A549 (cell line): ENCODE data around the gene GPANK1. TPM values are rescaled to one million over a fixed set of nuclear protein-coding genes. Genes with fewer than 3 reads are reported as not detected.

ENCODE experiments used
- ATAC-seq, 2 experiments: fragments of 200-7000 bp in 1 of 2; fragments of >200 bp in 1 of 2; cut with Nextera tagmentation in 1 of 2; cut with Tn5 transposase in 1 of 2; 3 replicates each; pipeline versions ENCODE4 v1.8.0 to v1.9.1; 2018 to 2020; ENCODE audit warnings: mild to moderate bottlenecking in 1 of 2, moderate library complexity in 1 of 2
- CTCF ChIA-PET: fragments of 300-600 bp; sonication (Branson Sonifier 250); formaldehyde crosslinking; extraction: SDS; loops from one replicate; lab custom pipeline; 2021; ENCODE audit warnings: antibody characterized with exemption, inconsistent platforms; lab: Yijun Ruan, JAX
- POLR2A ChIA-PET: fragments of 350-600 bp; formaldehyde crosslinking; extraction: SDS; loops from one replicate; lab custom pipeline; 2021; ENCODE audit warnings: antibody characterized with exemption, inconsistent platforms; lab: Yijun Ruan, JAX
- DNase-seq, 2 experiments: peaks; one replicate each; pipeline versions ENCODE4 v3.0.0 to v3.0.0-alpha.2; 2011 to 2016; ENCODE audit warnings: low read depth in 1 of 2, low spot score in 1 of 2
- FAIRE-seq: peaks from 2 replicates; lab custom pipeline; 2011; peaks lifted over from hg19 to GRCh38; lab: Jason Lieb, UNC
- H3K27ac ChIP-seq, 2 experiments: fragments of >200 bp; sonication (Bioruptor Twin); formaldehyde crosslinking; 3 replicates each; pipeline ENCODE4 v1.5.1; 2016 to 2017
- H3K4me1 ChIP-seq: fragments of >200 bp; sonication (Bioruptor Twin); formaldehyde crosslinking; 3 replicates; pipeline ENCODE4 v1.6.1; 2016
- H3K4me2 ChIP-seq: fragments of >200 bp; sonication (Bioruptor Twin); formaldehyde crosslinking; 3 replicates; pipeline ENCODE4 v1.6.1; 2016
- H3K4me3 ChIP-seq: fragments of >200 bp; sonication (Bioruptor Twin); formaldehyde crosslinking; 3 replicates; pipeline ENCODE4 v1.5.1; 2016
- H3K9me3 ChIP-seq: fragments of >200 bp; sonication (Bioruptor Twin); formaldehyde crosslinking; 3 replicates; pipeline ENCODE4 v1.6.1; 2016
- CHD2 ChIP-seq: fragments of 150-350 bp; IDR thresholded peaks from 2 replicates; pipeline ENCODE4 v1.6.1; 2014; ENCODE audit warnings: low read length; ENCODE audit not compliant: partially characterized antibody
- CHD4 ChIP-seq: fragments of 200-600 bp; sonication (generic); IDR thresholded peaks from 2 replicates; pipeline ENCODE4 v1.6.1; 2016; ENCODE audit warnings: antibody characterized with exemption, mild to moderate bottlenecking, borderline replicate concordance
- EHF ChIP-seq: fragments of 250-450 bp; sonication (Bioruptor Pico); IDR thresholded peaks from 2 replicates; pipeline ENCODE4 v1.5.0; 2020; ENCODE audit warnings: mild to moderate bottlenecking
- ESRRA ChIP-seq: fragments of 150-350 bp; IDR thresholded peaks from 2 replicates; pipeline ENCODE4 v1.6.1; 2014; ENCODE audit warnings: mild to moderate bottlenecking, low read length, borderline replicate concordance
- GATA3 ChIP-seq: IDR thresholded peaks from 2 replicates; pipeline ENCODE4 v1.6.1; 2012; ENCODE audit warnings: borderline replicate concordance
- HEYL ChIP-seq: fragments of 250-450 bp; sonication (Bioruptor Pico); IDR thresholded peaks from 2 replicates; pipeline ENCODE4 v1.8.0; 2021; ENCODE audit warnings: mild to moderate bottlenecking, moderate library complexity
- HOXA7 ChIP-seq: fragments of 250-450 bp; sonication (Bioruptor Pico); IDR thresholded peaks from 2 replicates; pipeline ENCODE4 v1.5.0; 2020; ENCODE audit warnings: mild to moderate bottlenecking, moderate library complexity
- HOXB13 ChIP-seq: fragments of 250-450 bp; sonication (Bioruptor Pico); IDR thresholded peaks from 2 replicates; pipeline ENCODE4 v1.5.0; 2020; ENCODE audit warnings: low read depth, mild to moderate bottlenecking, moderate library complexity
- MAFK ChIP-seq: fragments of 450-650 bp; IDR thresholded peaks from 2 replicates; pipeline ENCODE4 v1.6.1; 2014; ENCODE audit not compliant: partially characterized antibody
- POLR2A ChIP-seq: IDR thresholded peaks from 2 replicates; pipeline ENCODE4 v1.6.1; 2012; ENCODE audit warnings: mild to moderate bottlenecking, low read length
- RAD21 ChIP-seq, 2 experiments: fragments of >200 bp in 1 of 2; sonication (Bioruptor Twin) in 1 of 2; formaldehyde crosslinking in 1 of 2; IDR thresholded peaks in 1 of 2; conservative IDR thresholded peaks in 1 of 2; 2 replicates in 1 of 2; 3 replicates in 1 of 2; pipeline ENCODE4 v1.6.1; 2012 to 2018; ENCODE audit warnings: inconsistent platforms in 1 of 2
- RCOR1 ChIP-seq: fragments of 150-350 bp; IDR thresholded peaks from 2 replicates; pipeline ENCODE4 v1.6.1; 2014; ENCODE audit warnings: antibody characterized with exemption, low read length, low read depth
- RFX5 ChIP-seq: fragments of 450-650 bp; IDR thresholded peaks from 2 replicates; pipeline ENCODE4 v1.7.1; 2014; ENCODE audit warnings: antibody characterized with exemption, mild to moderate bottlenecking, moderate library complexity
- SMC3 ChIP-seq: fragments of >200 bp; sonication (Bioruptor Twin); formaldehyde crosslinking; IDR thresholded peaks from 3 replicates; pipeline ENCODE4 v1.6.1; 2018; ENCODE audit warnings: inconsistent platforms
- ZFP36 ChIP-seq: fragments of 450-650 bp; IDR thresholded peaks from 2 replicates; pipeline ENCODE4 v1.6.1; 2014; ENCODE audit warnings: borderline replicate concordance; ENCODE audit not compliant: partially characterized antibody
- ZNF302 ChIP-seq: fragments of 250-450 bp; sonication (Bioruptor Pico); IDR thresholded peaks from 2 replicates; pipeline ENCODE4 v1.9.0; 2021; ENCODE audit warnings: inconsistent platforms, mild to moderate bottlenecking, moderate library complexity
- ZSCAN20 ChIP-seq: fragments of 250-450 bp; sonication (Bioruptor Pico); IDR thresholded peaks from 2 replicates; pipeline ENCODE4 v1.8.0; 2022; ENCODE audit warnings: mild to moderate bottlenecking, moderate library complexity
- WGBS: methylation state at CpG from one replicate; pipeline ENCODE4 v1.1.6; 2017; ENCODE audit errors: missing lambda C conversion rate; 5-methylcytosine and 5-hydroxymethylcytosine counted together
- polyA plus RNA-seq, 4 experiments: library from polyadenylated mRNA; depleted of rRNA in 3 of 4; stranded (reverse); fragments of >200 nt; fragmentation: RNase III in 1 of 4; extraction: RNeasy Plus Mini Kit Qiagen cat#74134 plus additional on column Dnase treatment in 1 of 4; gene quantifications; 2 replicates in 3 of 4; 3 replicates in 1 of 4; pipeline ENCODE4 v1.2.3, GENCODE V29; 2011 to 2017
- TF ChIP-seq, protein P1 (sequence below): fragments of >200 bp; sonication (Bioruptor Twin); formaldehyde crosslinking; IDR thresholded peaks from 3 replicates; pipeline ENCODE4 v1.5.1; 2016
- TF ChIP-seq, protein P2 (sequence below): fragments of 450-650 bp; IDR thresholded peaks from 2 replicates; pipeline ENCODE4 v1.6.1; 2014; ENCODE audit warnings: antibody characterized with exemption
- TF ChIP-seq, protein P3 (sequence below): fragments of >200 bp; sonication (Bioruptor Twin); formaldehyde crosslinking; IDR thresholded peaks from 2 replicates; pipeline ENCODE4 v1.6.1; 2016
- TF ChIP-seq, protein P4 (sequence below): fragments of 250-450 bp; sonication (Bioruptor Pico); IDR thresholded peaks from 2 replicates; pipeline ENCODE4 v1.5.0; 2021; ENCODE audit warnings: mild to moderate bottlenecking, moderate library complexity, borderline replicate concordance

GPANK1 gene
- polyA plus RNA-seq, 2 of the 4 experiments (the other 2 are of a cell fraction) = 11.0 TPM

DNA sequence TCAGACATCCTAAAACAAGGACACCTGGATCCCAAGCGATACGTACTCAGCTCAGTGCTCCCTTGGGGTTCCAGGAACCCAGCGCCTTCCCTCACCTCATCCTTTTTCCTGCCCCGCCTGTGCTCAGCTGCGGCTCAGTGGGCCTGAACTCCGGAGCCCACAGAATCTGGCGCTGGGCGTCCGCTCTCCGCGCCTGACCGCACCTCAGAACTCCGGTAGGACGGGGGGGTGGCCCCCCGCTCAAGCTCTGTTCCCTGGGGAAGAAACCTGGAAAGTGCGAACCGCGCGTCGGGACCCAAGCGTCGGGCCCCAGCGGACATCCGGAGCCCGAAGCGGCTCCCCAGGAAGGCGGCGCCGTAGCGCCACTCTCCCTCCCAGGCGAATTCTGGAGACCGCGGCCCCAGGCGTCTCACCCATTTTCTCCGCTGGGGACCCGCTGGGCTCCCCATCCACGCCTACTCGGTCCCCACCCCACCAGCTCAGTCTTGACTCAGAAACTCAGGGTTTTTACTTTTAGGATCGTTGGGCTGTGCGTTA, 16.4 kb upstream of the GPANK1 start (continued):
- TF ChIP-seq RCOR1 (no peak), HEYL (CRISPR knock-in tag) (no peak), ZFP36 (no peak), HOXA7 (CRISPR knock-in tag) (no peak)

DNA sequence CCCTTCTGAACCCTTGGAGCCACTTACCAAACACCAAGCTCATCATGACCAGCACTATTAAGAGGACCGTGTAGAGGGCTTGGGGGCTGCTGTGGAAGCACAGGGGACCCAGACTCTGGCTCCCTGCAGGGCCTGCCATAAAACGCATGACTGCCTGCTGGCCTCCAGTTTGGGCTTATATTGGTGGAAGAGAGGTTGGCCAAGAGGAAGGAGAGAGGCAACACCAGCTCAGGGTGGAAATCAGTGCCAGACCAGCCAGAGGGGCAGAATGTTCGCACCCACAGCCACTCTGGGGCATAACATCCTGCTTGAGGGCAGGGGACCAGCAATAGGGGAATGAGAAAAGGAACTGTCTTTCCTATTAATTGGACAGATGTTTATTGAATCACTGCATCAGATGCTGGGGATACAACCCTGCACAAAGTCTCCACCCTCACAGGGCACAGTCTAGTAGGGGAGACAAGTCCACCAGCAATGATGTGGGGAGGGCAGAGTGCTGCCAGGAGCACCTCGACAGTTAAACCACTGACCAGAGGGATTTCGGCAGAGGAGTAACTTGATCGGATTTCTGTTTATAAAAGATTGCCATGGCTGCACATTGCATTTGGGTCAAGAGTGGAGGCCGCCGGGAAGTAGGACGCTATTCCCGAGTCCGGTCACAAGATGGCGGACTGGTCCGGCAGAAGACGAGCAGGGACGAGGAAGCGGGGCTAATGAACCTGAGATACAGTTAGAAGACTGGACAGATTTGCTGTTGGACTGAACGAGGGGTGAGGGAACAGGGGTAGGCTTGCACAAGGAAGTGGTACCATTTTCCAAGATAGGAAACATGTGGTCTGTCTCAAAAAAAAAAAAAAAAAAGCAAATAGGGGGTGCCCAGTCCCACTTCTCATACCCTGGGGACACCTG, 15.7 kb upstream of the GPANK1 start, which contains the start of gene LY6G5C:
TSS of gene LY6G5C (minus strand) at position 842 of the 909 bp plus-strand sequence. CDS start at position 148, 694 bp downstream.
- ATAC-seq = peak; percentile 82 to 90
- no peak for FAIRE-seq
- ChIA-PET CTCF (interaction anchor here (0.6 to 4.7 kb wide), 23 partner anchors 9 to 1373 kb away, joined by 3 to 26 read pairs (median 4); partner anchors contain the start of genes DDAH2, SKIC2 and VARS1), POLR2A (interaction anchor here (0.7 to 1.0 kb wide), 2 partner anchors 134 to 150 kb away, joined by 3 to 7 read pairs; partner anchors contain the start of genes HSPA1A and HSPA1L)
- DNase-seq = peak; percentile 67 to 83
- peak within 1 kb of the TSS in 1 of 2 experiments; percentile 78; a peak in 3 of 6 replicates for H3K27ac ChIP-seq
- H3K9me3 ChIP-seq = no peaks in the 10 kb centered on the region
- H3K4me3 ChIP-seq = peak within 1 kb of the TSS; percentile 22; the same call in 2 of the 3 replicates
- H3K4me2 ChIP-seq = peak within 1 kb of the TSS; percentile 59
- TF ChIP-seq SMC3 = peak; percentile 66
- TF ChIP-seq MAFK = no peak
- TF ChIP-seq, protein P1, sequence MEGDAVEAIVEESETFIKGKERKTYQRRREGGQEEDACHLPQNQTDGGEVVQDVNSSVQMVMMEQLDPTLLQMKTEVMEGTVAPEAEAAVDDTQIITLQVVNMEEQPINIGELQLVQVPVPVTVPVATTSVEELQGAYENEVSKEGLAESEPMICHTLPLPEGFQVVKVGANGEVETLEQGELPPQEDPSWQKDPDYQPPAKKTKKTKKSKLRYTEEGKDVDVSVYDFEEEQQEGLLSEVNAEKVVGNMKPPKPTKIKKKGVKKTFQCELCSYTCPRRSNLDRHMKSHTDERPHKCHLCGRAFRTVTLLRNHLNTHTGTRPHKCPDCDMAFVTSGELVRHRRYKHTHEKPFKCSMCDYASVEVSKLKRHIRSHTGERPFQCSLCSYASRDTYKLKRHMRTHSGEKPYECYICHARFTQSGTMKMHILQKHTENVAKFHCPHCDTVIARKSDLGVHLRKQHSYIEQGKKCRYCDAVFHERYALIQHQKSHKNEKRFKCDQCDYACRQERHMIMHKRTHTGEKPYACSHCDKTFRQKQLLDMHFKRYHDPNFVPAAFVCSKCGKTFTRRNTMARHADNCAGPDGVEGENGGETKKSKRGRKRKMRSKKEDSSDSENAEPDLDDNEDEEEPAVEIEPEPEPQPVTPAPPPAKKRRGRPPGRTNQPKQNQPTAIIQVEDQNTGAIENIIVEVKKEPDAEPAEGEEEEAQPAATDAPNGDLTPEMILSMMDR = peak; percentile 70
- TF ChIP-seq, protein P2, sequence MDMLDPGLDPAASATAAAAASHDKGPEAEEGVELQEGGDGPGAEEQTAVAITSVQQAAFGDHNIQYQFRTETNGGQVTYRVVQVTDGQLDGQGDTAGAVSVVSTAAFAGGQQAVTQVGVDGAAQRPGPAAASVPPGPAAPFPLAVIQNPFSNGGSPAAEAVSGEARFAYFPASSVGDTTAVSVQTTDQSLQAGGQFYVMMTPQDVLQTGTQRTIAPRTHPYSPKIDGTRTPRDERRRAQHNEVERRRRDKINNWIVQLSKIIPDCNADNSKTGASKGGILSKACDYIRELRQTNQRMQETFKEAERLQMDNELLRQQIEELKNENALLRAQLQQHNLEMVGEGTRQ = no peak
- TF ChIP-seq RCOR1 = no peak
- TF ChIP-seq, protein P3, sequence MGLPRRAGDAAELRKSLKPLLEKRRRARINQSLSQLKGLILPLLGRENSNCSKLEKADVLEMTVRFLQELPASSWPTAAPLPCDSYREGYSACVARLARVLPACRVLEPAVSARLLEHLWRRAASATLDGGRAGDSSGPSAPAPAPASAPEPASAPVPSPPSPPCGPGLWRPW = no peak
- TF ChIP-seq RAD21 (conservative IDR thresholded peaks at IDR 0.05 in 1 of 2, IDR thresholded peaks at IDR 0.05 in 1 of 2) = peak; percentile 80 to 90
- WGBS = 12% methylated on average over 17 of the region's 17 CpGs
- H3K4me1 ChIP-seq = peaks cover 8% of the 10 kb centered on the region; the same call in 1 of the 3 replicates

DNA sequence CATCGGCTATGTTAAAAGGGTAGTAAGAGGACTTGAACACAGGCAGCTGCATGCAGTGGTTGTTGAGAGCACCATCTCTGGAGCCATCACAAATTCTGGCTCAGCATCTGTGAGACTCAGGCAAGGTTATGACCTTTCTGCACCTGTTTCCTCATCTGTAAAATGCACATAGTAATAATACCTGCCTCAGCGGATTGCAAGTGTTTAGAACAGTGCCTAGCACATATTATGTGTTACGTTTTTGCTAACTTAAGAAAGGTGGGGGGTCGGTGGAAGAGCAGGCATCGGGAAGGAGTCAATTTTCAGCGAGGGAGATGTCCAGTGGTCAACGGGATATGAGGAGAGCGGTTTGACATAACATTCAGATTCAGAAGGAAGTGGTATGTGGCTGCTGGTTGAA, 13.2 kb upstream of the GPANK1 start:
- ATAC-seq (no peak), DNase-seq (no peak), FAIRE-seq (no peak)
- no peak overlapping the region for H3K4me3 ChIP-seq
- WGBS = 66% methylated on average over 8 of the region's 8 CpGs
- H3K9me3 ChIP-seq = no peaks in the 10 kb centered on the region
- H3K4me1 ChIP-seq = peaks cover 8% of the 10 kb centered on the region; the same call in 1 of the 3 replicates
- no peak overlapping the region for H3K27ac ChIP-seq
- POLR2A ChIA-PET = interaction anchor here (1.0 kb wide), 1 partner anchor 149 kb away, joined by 5 read pairs; the partner anchor contains the start of gene HSPA1B
- CTCF ChIA-PET = interaction anchor here (1.1 kb wide), 2 partner anchors 52 to 91 kb away, joined by 3 read pairs; partner anchors contain the start of gene DDAH2
- H3K4me2 ChIP-seq = no peak overlapping the region
- TF ChIP-seq SMC3 (no peak), ZSCAN20 (no peak), HOXB13 (CRISPR knock-in tag) (no peak), CHD4 (no peak)

DNA sequence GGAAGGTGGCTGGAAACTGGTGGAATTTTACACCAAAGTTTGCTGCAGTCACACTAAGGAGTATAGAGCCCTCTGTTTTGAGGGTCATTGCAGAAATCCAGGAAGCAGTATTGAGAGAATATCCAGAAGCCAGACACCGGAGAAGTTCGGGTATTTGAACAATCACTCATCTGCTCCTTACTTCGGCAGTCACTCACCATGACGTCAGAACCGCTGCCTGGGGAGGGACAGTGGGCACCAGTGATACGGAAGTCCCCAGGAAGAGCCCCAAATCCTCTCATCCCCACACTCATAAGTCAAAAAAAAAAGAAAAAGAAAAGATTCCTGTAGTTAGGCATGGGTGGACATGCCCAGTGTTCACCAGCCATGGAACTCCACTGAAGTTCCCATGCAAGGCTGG, 12.1 kb upstream of the GPANK1 start:
- no peak overlapping the region for H3K4me3 ChIP-seq
- H3K9me3 ChIP-seq = no peaks in the 10 kb centered on the region
- peaks cover 8% of the 10 kb centered on the region; the same call in 1 of the 3 replicates for H3K4me1 ChIP-seq
- FAIRE-seq = no peak
- ATAC-seq = no peak
- H3K4me2 ChIP-seq = peak overlapping the region; percentile 47; the same call in 2 of the 3 replicates
- peak overlapping the region; percentile 21 to 34; a peak in 2 of 6 replicates for H3K27ac ChIP-seq
- ChIA-PET POLR2A (no interaction called here), CTCF (no interaction called here)
- DNase-seq = no peak
- 26% methylated on average over 6 of the region's 6 CpGs for WGBS
- TF ChIP-seq ZNF302 = no peak
- no peak for TF ChIP-seq EHF
- TF ChIP-seq RFX5 = no peak
- TF ChIP-seq POLR2A = no peak
- TF ChIP-seq, protein P4, sequence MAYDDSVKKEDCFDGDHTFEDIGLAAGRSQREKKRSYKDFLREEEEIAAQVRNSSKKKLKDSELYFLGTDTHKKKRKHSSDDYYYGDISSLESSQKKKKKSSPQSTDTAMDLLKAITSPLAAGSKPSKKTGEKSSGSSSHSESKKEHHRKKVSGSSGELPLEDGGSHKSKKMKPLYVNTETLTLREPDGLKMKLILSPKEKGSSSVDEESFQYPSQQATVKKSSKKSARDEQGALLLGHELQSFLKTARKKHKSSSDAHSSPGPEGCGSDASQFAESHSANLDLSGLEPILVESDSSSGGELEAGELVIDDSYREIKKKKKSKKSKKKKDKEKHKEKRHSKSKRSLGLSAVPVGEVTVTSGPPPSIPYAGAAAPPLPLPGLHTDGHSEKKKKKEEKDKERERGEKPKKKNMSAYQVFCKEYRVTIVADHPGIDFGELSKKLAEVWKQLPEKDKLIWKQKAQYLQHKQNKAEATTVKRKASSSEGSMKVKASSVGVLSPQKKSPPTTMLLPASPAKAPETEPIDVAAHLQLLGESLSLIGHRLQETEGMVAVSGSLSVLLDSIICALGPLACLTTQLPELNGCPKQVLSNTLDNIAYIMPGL (CRISPR knock-in tag) = no peak
- TF ChIP-seq ESRRA = no peak
- TF ChIP-seq GATA3 = no peak
- no peak for TF ChIP-seq CHD2
